COLO829 (cell line): ENCODE data around the gene CCDC170.

Experiments
- DNase-seq: peaks from one replicate; pipeline ENCODE4 v3.0.0; 2012; ENCODE audit warnings: low spot score

CCDC170 gene

DNA sequence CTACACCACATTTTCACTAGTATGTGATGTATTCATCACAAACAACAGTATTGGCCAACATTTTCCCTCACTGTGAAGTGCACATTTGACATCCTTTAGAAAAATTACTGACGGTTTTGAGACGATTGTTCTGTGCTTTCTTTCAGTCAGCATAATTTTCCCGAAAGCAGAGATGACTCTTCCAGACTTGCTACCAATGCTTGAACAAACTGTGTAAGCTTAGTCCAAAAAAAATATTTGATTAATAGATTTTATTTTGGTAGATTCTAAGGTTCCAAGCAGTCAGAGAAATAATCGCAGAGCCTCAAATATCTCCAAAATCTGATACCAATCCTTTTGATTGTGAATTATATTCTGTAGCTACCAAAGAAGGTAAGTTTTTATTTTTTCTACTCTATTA lies 162.6 kb downstream of the CCDC170 start:
- no peak for DNase-seq

GRCh38 chr6:151658091-151658490 lies 164.3 kb downstream of the CCDC170 start:
- DNase-seq, result no peak

- no peak for DNase-seq
These were observed 165.4 kb downstream of the CCDC170 start for GRCh38 chr6:151659212-151659611.

DNA sequence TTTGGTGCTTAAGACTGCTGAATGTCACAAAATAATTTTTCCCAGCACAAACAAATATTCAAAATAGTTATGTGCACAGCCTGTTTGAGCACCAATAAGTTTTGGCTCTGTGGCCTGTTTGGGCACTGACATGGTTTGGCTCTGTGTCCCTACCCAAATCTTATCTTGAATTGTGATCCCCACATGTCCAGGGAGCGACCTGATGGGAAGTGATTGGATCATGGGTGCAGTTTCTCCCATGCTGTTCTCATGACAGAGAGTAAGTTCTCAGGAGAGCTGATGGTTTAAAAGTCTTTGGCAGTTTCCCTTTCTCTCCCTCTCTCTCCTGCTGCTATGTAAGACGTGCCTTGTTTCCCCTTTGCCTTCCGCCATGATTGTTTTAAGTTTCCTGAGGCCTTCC lies 167.7 kb downstream of the CCDC170 start:
- DNase-seq, result no peak

DNA sequence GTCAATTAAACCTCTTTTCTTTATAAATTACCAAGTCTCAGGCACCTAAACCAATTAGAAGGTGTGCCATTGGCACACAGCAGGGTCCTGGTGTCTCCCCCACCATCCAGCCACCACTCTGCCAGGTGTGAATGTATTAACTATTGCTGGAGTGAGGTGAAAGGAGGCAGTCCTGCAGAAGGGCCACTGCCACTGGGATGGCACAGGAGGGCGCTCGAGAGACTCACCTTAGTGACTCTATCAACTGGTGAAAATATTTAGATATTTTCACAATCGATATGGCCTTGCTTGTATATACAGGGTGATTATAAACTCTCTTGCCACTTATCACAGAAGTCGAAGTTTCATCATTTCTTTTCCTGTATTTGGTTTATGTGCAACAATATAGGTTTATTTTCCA lies 168.1 kb downstream of the CCDC170 start:
- no peak for DNase-seq

DNA sequence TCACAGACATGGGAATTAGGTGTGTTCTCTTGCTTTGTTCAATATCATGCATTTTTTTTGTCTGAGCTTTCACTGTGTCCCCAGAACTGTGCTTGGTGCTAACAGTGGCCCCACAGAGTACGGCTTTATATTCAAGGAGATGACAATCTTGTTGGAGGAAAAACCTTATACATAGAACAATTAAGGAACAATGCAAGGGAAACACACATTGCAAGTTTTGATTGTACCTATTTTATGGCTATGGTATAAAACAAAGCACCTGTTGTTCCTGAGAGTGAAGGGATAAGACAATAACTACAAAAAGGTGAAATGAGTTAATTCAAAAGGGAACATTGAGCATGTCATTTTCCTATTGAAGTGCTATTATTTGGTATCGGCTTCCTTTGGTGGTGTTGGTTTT lies 169.7 kb downstream of the CCDC170 start:
- DNase-seq, result no peak

GRCh38 chr6:151664390-151664789 lies 170.6 kb downstream of the CCDC170 start:
- no peak for DNase-seq

DNA sequence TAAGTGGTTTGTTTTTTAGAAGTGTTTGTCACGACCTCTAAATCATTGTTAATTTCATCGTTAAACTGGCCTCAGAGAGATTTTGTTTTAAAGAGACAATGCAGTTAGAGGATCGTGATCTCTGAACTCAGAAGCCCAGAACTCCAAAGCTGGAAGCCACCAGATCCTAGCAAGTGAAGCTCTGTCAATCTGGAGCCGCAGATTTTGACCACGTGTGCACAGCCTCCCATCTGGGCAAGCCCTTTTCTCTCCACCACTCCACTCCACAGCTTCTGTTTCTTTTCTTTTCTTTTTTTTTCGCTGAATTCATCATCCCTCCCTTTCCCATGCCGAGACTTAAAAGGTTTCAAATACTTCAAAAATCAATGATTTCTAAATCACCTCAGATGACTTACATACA lies 171.5 kb downstream of the CCDC170 start:
- no peak for DNase-seq

DNA sequence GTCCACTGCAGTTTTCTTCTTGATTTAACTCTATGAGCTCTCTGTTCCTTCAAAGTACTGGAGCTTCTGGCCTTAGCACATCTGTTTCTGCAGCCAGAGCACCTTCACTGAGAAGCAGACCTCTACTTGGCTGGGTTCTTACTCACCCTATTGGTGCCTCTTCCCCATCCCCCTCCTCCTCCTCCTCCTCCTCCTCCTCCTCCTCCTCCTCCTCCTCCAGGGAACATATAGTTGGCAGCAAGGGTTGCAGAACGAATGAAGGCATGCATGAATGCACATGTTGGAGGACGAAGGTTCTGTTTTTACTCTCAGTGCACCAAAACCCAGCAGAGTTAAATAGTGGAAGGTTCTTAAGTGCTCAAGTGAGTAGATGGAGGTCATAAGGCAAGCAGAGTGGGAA lies 172.7 kb downstream of the CCDC170 start:
- no peak for DNase-seq

DNA sequence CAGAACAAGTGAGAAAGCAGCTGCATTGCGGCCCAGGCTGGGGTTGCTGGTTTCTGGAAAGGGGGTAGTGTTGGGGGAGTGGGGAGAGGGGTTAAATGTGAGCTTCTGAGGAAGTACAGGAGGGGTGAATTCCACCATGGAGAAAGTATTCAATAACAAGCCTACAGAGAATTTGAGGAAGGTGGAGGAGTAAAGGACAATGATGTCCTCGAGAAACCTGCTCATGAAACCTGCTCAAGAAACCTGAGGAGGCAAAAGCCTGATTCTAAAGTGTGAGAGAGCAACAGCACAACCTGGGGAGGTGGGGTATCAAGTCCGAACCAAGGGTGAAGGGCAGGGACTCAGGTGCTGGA lies 175.4 kb downstream of the CCDC170 start:
- DNase-seq, result no peak

DNA sequence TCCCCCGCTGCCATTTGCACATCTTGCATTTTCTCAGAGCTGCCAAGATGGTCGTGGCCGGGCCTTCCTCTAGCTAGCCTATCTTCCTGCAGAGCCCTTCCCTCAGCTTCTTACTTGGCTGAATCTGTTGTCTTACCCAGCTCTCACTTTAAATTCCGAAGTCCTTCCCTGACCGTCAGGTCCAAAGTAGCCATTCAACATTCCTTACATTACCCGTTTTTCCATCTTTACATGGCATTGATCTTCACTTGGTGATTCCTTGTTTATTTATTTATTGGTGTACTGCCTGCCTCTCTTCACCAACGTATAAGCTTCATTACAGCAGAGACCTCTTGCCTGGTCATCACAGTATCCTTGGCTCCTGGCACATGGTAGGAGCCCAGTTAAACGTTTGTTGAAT lies 176.3 kb downstream of the CCDC170 start:
- DNase-seq, result no peak
